Measurements from ENCODE around the gene SSNA1.

DNA sequence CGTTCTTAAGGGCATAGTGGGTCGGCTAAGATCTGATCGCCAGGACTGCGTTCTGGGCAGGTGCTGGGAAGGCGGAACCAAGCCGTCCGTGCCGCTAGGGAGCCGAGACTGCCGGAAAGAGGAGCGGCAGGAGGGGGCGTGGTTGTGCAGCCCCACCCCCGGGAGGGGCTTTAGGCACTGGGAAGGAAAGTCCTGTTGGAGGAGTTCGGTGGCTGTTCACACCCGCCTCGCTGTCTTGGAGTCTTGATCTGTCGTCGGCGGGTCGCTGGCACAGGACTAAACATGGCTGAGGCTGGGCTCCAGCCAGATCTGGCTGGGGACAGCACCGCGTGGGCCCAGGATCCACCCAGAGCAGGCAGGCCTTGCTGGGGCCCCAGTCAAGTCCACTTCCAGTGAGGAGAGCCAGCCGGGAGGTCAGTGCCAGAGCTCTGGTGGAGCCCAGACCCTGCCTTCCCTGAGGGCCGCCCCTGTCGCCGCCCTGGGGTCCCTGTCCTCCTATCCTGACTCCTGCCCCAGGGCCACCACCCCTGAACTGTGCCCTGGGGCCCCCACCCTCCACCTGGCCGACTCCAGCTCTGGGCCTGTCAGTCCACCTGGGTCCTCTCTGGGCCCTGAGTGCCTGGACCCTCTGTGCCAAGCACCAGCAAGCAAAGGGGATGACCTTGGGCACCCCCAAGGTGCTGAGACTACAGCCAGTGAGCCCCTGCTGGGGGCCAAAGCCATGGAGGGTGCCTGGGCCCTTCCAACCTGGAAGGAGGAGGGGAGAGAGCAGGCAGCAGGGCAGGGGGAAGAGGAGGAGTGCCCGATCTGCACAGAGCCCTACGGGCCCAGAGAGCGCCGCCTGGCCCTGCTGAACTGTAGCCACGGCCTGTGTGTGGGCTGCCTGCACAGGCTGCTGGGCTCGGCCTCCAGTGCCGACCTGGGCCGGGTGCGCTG lies 29.1 kb downstream of the SSNA1 start:
- TF ChIP-seq POLR2A (IDR thresholded peaks at IDR 0.05): no peak
- TF ChIP-seq CTCF (IDR thresholded peaks at IDR 0.05): no peak

Measured in lower leg skin (tissue), 3 donors.